Activated naive CD4-positive, alpha-beta T cell treated with anti-CD3 and anti-CD28 coated beads, Interleukin-2, amount 50 U/mL, for 72 hours (primary cell): ENCODE results near the gene NFKBIZ. TPM values are rescaled to one million over a fixed set of nuclear protein-coding genes. Genes with fewer than 3 reads are reported as not detected.

ENCODE experiments used
- ATAC-seq, 2 donors: fragments of 150-1000 bp; cut with Tn5 transposase; 2 replicates each; pipeline ENCODE4 v1.10.0; 2021; ENCODE audit warnings: mild to moderate bottlenecking in 2 of 2, moderate library complexity in 2 of 2
- DNase-seq, 2 donors: peaks; one replicate each; pipeline ENCODE4 v3.0.0; 2021 to 2022; ENCODE audit warnings: low spot score in 2 of 2
- H3K27ac Mint-ChIP-seq, 2 donors: one replicate each; pipeline ENCODE4 v1.8.0; 2022; ENCODE audit warnings: mild to moderate bottlenecking in 2 of 2, mixed read lengths in 2 of 2
- H3K36me3 Mint-ChIP-seq, 2 donors: one replicate each; pipeline ENCODE4 v1.8.0; 2022; ENCODE audit warnings: mixed read lengths in 2 of 2
- H3K9me3 Mint-ChIP-seq, 2 donors: one replicate each; pipeline ENCODE4 v1.8.0; 2022; ENCODE audit warnings: mixed read lengths in 2 of 2
- total RNA-seq, 2 donors: library from RNA; stranded (reverse); gene quantifications; one replicate each; pipeline ENCODE4 v1.2.3, GENCODE V29; 2022

Gene NFKBIZ
- 10 to 100 TPM; 57.3 to 62.6 TPM for total RNA-seq

DNA sequence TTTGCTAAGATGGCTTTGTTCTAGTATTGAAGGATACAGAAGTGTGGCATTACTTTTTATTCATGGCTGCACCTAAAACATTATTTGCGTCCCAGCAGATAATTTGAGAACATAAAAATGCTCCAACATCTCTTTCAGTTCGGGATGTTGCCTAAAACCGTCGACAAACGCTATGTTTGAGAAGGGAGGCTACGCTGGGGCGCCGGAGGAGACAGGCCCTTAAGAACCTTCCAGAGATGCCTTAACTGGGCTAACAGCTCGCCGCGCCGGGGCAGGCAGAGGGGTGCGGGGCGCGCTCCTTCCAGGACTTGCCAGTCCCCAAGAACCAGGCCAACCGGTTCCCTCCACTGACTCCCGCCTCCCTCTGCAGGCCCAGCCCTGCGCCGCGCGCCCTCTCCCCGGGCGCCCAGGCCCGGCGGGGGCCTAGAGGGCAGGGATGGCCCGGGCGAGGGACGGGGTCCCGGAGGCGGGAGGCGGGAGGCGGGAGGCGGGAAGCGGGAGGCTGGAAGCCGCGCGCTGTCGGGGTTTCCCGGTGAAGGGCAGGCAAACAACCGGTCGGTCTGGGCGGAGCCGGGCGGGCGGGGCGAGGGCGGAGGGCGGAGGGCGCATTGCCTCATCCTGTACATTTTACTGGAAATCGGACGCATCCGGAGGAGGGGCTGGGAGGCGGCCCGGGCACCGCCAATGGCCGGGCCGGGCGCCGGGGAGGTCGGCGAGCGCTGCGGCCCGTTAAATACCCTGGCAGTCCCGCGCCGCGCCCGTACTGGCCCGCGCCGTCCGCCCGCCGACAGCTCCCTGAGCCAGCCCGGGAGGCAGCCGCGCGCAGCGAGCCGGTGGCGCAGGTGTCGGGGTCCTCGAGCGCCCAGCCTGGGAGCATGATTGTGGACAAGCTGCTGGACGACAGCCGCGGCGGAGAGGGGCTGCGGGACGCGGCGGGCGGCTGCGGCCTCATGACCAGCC is at the start of gene NFKBIZ:
NFKBIZ (plus strand) TSS at position 761 of the 960 bp plus-strand sequence; CDS start at position 876, 115 bp downstream.
- DNase-seq (peak; percentile 87 to 95), ATAC-seq (peak; percentile 78 to 81)
- Mint-ChIP-seq H3K36me3 (peaks cover 43 to 44% of the 10 kb centered on the region in 2 donors), H3K27ac (peak within 1 kb of the TSS; percentile 99 to 100), H3K9me3 (no peaks in the 10 kb centered on the region)

GRCh38 chr3:101801174-101801573 is 48.1 kb upstream of the NFKBIZ start:
- ATAC-seq (no peak), DNase-seq (no peak)
- Mint-ChIP-seq H3K27ac (peak overlapping the region in 1 of 2 donors; percentile 0), H3K9me3 (no peaks in the 10 kb centered on the region), H3K36me3 (peaks cover 6 to 36% of the 10 kb centered on the region in 2 donors)

DNA sequence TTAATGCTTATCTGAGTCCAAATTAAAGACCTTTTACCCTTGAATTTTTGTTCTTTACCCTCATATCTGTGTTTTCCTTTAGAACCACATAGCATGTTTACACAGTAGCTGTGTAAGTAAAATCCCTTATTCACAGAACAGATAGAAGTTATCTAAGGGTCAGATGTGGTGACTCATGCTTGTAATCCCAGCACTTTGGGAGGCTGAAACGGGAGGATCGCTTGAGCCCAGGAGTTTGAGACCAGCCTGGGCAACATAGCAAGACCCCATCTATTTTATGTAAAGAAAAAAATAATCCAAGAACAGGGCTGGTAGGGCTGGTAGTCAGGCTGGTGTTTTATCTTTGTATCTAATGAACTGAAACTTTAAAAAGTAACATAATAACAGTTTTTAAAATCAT is 47.1 kb upstream of the NFKBIZ start:
- H3K27ac Mint-ChIP-seq: peak overlapping the region in 1 of 2 donors; percentile 23

DNA sequence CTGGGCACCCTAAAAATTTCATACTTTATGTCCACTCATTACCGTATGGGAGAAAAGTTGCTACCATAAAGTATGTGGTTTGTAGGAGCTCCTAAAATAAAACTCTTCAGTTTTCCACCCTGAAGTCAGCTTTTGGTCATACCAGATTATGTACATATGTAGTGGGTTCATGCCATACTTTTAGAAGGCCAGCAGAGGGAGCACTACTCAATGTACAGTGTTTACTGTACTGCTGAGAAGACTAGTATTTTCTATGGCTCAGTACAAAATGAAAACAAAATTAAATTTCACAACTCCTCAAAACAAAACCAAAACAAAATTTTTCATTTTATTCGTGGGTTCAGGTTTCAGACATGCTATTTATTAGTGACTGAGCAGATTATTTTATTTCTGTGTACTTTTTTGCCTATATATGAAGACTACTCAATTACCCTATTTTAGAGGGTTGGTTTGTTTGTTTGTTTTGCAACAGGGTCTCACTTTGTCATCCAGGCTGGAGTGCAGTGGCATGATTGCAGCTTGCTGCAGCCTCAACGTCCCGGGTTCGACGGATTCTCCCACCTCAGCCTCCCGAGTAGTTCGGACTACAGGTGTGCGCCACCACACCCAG is 46.0 kb upstream of the NFKBIZ start:
- ATAC-seq (peak; percentile 98), DNase-seq (peak in 1 of 2 donors; percentile 54)
- H3K27ac Mint-ChIP-seq: peak overlapping the region in 1 of 2 donors; percentile 23
- H3K9me3 Mint-ChIP-seq: no peaks in the 10 kb centered on the region
- peaks cover 0 to 25% of the 10 kb centered on the region in 2 donors for H3K36me3 Mint-ChIP-seq

More for the DNA sequence above, 47.1 kb upstream of the NFKBIZ start:
- Mint-ChIP-seq H3K36me3 (peaks cover 0 to 29% of the 10 kb centered on the region in 2 donors), H3K9me3 (no peaks in the 10 kb centered on the region)
- ATAC-seq (no peak), DNase-seq (no peak)

GRCh38 chr3:101803939-101804338 is 45.4 kb upstream of the NFKBIZ start:
- DNase-seq (no peak), ATAC-seq (no peak)
- Mint-ChIP-seq H3K9me3 (no peaks in the 10 kb centered on the region), H3K36me3 (peaks cover 0 to 25% of the 10 kb centered on the region in 2 donors), H3K27ac (no peak overlapping the region)

DNA sequence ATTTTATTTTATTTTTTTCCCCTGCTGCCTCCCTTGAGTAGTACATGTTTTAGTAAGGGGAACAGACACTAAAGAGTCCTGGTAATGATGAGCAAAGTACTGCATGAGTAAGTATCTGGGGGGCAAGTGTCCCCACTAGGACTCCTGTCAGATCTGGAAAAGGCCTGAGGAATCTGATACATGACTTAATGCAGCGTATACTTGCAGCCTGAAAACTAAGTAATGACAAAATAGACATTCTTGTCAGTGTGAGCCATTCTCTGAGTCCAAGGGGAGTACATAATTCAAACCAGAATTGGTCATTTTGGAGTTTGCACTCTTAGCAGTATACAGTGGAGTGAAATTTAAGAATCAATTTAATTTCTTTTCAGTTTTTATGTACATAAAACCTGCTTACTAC is 42.8 kb upstream of the NFKBIZ start:
- peaks cover 0 to 24% of the 10 kb centered on the region in 2 donors for H3K36me3 Mint-ChIP-seq
- no peak overlapping the region for H3K27ac Mint-ChIP-seq
- ATAC-seq: no peak

DNA sequence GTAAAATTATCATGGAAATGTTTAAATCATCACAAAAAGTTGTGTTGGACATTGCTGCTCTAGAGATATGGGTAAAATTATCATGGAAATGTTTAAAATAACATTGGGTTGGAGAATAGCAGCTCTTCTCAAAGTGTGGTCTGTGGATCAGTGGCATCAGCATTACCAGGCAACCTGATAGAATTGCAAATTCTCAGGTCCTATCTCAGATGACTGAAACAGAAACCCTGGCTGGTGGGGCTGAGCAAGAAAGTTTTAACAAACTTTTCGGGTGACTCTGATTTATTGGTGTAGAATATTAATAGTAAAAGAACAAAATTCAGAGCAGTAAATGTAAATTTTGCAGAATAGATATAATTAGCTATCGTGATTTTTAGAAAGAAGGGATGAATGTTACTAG is 41.4 kb upstream of the NFKBIZ start:
- H3K9me3 Mint-ChIP-seq: no peaks in the 10 kb centered on the region
- ATAC-seq (peak in 1 of 2 donors; percentile 39), DNase-seq (no peak)
- H3K36me3 Mint-ChIP-seq: peaks cover 0 to 24% of the 10 kb centered on the region in 2 donors
- H3K27ac Mint-ChIP-seq: peak overlapping the region in 1 of 2 donors; percentile 4

More for the DNA sequence above, 42.8 kb upstream of the NFKBIZ start:
- H3K9me3 Mint-ChIP-seq: no peaks in the 10 kb centered on the region
- no peak for DNase-seq

- peaks cover 0 to 9% of the 10 kb centered on the region in 2 donors for H3K36me3 Mint-ChIP-seq
- ATAC-seq (peak in 1 of 2 donors; percentile 64), DNase-seq (peak in 1 of 2 donors; percentile 35)
- no peaks in the 10 kb centered on the region for H3K9me3 Mint-ChIP-seq
- H3K27ac Mint-ChIP-seq: peak overlapping the region in 1 of 2 donors; percentile 9
Measured at GRCh38 chr3:101809178-101810021, 39.9 kb upstream of the NFKBIZ start.

- Mint-ChIP-seq H3K27ac (no peak overlapping the region), H3K9me3 (no peaks in the 10 kb centered on the region), H3K36me3 (peaks cover 0 to 7% of the 10 kb centered on the region in 2 donors)
- no peak for DNase-seq
- ATAC-seq: no peak
Measured at GRCh38 chr3:101810022-101810418, 39.3 kb upstream of the NFKBIZ start.

DNA sequence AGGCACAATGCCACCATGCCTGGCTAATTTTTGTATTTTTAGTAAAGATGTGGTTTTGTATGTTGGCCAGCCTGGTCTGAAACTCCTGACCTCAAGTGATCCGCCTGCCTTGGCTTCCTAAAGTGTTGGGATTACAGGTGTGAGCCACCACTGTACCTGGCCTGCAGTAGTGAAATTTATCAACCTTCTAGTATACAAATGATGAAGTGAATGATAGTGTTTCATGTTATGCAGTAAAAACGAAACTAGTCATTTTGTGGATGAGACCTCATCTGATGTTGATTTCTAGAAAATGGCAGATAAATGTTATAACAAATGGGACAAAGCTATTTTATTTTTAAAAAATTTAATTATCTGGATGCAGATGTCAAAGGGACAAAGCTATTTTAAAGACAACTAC is 37.4 kb upstream of the NFKBIZ start:
- no peak for DNase-seq
- H3K9me3 Mint-ChIP-seq: no peaks in the 10 kb centered on the region
- ATAC-seq: peak; percentile 60 to 81
- peak overlapping the region in 1 of 2 donors; percentile 84 for H3K27ac Mint-ChIP-seq
- H3K36me3 Mint-ChIP-seq: peaks cover 0 to 20% of the 10 kb centered on the region in 2 donors

DNA sequence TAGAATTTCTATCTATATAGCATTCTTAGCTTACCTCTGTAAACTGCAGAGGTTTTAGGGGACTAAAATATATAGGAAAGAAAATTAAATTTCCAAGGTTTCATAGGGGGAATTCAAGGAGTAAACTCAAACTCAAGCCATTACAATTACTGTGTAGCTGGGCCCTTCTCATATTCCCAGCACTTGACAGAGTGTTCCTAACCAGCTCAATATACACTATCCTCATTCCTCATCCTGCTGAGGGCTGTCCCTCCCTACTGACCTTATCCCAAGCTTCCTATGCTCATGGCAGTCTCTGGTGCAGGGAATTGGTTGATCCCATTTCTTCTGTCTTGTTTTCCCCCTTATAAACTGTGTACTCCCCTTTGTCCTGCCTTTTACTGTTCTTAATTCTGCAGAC is 36.4 kb upstream of the NFKBIZ start:
- H3K9me3 Mint-ChIP-seq: no peaks in the 10 kb centered on the region
- ATAC-seq (no peak), DNase-seq (no peak)
- H3K36me3 Mint-ChIP-seq: peaks cover 0 to 28% of the 10 kb centered on the region in 2 donors
- no peak overlapping the region for H3K27ac Mint-ChIP-seq

DNA sequence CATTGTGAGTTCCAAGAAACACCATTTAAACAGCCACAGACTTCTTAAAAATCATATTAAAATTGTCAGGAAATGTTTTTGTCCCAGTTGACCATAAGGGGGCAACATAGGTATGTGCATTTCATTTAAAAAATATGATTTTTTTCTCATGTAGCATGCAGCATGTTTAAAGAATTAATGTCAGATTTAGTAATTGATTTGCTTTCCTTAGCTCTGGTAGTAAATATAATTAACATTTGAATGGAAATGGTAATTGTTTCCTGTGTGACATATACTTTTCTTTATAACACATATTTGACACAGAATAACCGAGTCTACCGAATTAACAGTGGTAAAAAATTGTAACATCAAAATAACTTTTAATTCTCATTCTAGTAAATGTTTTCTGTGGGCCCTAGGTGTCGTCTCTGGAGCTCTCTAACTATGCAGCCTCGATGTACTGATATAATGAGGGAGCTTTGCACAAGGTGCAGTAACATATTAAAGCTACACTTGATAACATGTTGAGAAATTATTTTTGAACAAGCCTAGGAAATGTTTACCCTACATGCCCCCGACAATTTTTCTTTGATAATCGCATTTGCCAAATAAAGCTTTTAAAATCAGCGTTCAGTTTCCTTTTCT is 35.4 kb upstream of the NFKBIZ start:
- DNase-seq: no peak
- no peak overlapping the region for H3K27ac Mint-ChIP-seq
- H3K36me3 Mint-ChIP-seq: peaks cover 0 to 29% of the 10 kb centered on the region in 2 donors
- H3K9me3 Mint-ChIP-seq: no peaks in the 10 kb centered on the region
- ATAC-seq: no peak

DNA sequence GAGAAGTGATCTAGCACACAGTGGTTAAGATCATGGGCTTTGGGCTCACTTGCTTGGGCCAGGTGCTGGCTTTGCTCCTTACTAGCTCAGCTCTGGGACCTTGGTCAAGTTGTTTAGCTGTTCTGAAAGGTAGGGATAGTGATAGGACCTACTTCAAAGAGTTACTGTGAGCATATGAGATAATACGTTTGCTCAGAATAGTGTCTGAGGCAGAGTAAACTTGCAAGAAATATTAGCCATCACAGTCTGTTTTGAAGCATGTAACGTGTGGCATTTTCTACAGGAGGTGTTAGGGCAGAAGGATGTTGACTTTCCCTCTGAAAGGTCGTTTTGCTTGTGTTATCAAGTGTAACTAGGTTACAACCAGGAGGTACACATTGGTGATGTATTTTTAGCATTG is 34.5 kb upstream of the NFKBIZ start:
- no peaks in the 10 kb centered on the region for H3K9me3 Mint-ChIP-seq
- peaks cover 0 to 33% of the 10 kb centered on the region in 2 donors for H3K36me3 Mint-ChIP-seq
- peak overlapping the region in 1 of 2 donors; percentile 22 for H3K27ac Mint-ChIP-seq
- no peak for DNase-seq
- peak; percentile 44 to 48 for ATAC-seq

GRCh38 chr3:101816215-101817149 is 32.8 kb upstream of the NFKBIZ start:
- ATAC-seq: no peak
- H3K36me3 Mint-ChIP-seq: peaks cover 7 to 40% of the 10 kb centered on the region in 2 donors
- no peak for DNase-seq
- no peak overlapping the region for H3K27ac Mint-ChIP-seq
- H3K9me3 Mint-ChIP-seq: peaks cover 0 to 3% of the 10 kb centered on the region in 2 donors

- no peak for ATAC-seq
- Mint-ChIP-seq H3K9me3 (peaks cover 0 to 3% of the 10 kb centered on the region in 2 donors), H3K27ac (no peak overlapping the region), H3K36me3 (peaks cover 17 to 52% of the 10 kb centered on the region in 2 donors)
- DNase-seq: no peak
Measured at GRCh38 chr3:101817992-101818391, 31.3 kb upstream of the NFKBIZ start.
